ENCODE results near the gene CSNK2A1. TPM values are rescaled to one million over a fixed set of nuclear protein-coding genes. Genes with fewer than 3 reads are reported as not detected.

The CSNK2A1 gene
- total and polyA plus RNA-seq, 7 donors, result 43.9 to 180 (median 122) TPM

GRCh38 chr20:573414-574296 lies 30.1 kb upstream of the CSNK2A1 start:
- intact Hi-C loops (cut with DNase I), result loop anchor here in 1 of 2 donors (5.0 kb wide), 1 partner anchor 34 kb away; no protein-coding TSS in a partner anchor
- Histone ChIP-seq H3K9me3 (no peaks in the 10 kb centered on the region), H3K27me3 (ENCODE audit: insufficient read depth in 3 of 3, low read length in 2 of 3) (peaks cover 0 to 22% (median 2%) of the 10 kb centered on the region in 3 donors), H3K36me3 (ENCODE audit: insufficient read depth in 1 of 2, low read depth in 1 of 2) (no peaks in the 10 kb centered on the region), H3K4me1 (peaks cover 2% of the 10 kb centered on the region), H3K27ac (peak overlapping the region; percentile 57), H3K4me3 (peak overlapping the region; percentile 2)
- DNase-seq (no peak), ATAC-seq (no peak)
- no peak for TF ChIP-seq CTCF (IDR thresholded peaks at IDR 0.05)
- 74 to 78% (median 74%) methylated on average over 12 of the region's 12 CpGs for WGBS, 3 donors

DNA sequence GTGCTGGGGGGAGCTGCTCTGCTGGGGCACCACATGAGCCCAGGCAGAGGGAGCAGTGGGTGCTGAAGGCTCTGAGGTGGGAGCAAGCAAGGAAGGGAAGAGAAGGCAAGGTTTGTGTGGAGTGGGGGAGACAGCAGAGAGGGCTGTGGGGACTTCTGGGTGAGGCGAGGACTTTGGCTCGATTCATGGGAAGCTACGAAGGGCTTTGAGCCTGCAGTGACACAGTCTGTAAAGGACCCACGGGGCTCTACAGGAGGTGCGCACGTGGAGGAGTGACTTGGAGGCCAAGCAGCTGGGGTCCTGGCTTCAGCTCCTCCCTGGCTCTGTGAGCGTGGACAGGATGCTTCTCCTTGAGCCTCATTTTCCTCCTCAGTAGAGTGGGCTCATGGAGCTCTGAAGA lies 29.1 kb upstream of the CSNK2A1 start:
- ATAC-seq (peak in 1 of 4 donors; percentile 11), DNase-seq (no peak)
- Histone ChIP-seq H3K36me3 (ENCODE audit: insufficient read depth in 1 of 2, low read depth in 1 of 2) (no peaks in the 10 kb centered on the region), H3K27ac (peak overlapping the region; percentile 57), H3K4me3 (peak overlapping the region; percentile 22), H3K27me3 (ENCODE audit: insufficient read depth in 3 of 3, low read length in 2 of 3) (peaks cover 0 to 22% (median 2%) of the 10 kb centered on the region in 3 donors), H3K4me1 (peaks cover 6% of the 10 kb centered on the region), H3K9me3 (no peaks in the 10 kb centered on the region)
- TF ChIP-seq CTCF (IDR thresholded peaks at IDR 0.05), result no peak
- intact Hi-C loops (cut with DNase I), result loop anchor here in 1 of 2 donors (5.0 kb wide), 1 partner anchor 35 kb away; no protein-coding TSS in a partner anchor
- 30 to 52% (median 30%) methylated on average over 7 of the region's 7 CpGs for WGBS, 3 donors

- H3K36me3 ChIP-seq (ENCODE audit: insufficient read depth in 1 of 2, low read depth in 1 of 2), result no peaks in the 10 kb centered on the region
- peak; percentile 58 to 82 (median 74) for ATAC-seq
- peak overlapping the region; percentile 57 for H3K27ac ChIP-seq
- peaks cover 0 to 22% (median 2%) of the 10 kb centered on the region in 3 donors for H3K27me3 ChIP-seq (ENCODE audit: insufficient read depth in 3 of 3, low read length in 2 of 3)
- intact Hi-C loops (cut with DNase I), result loop anchor here in 1 of 2 donors (5.0 kb wide), 1 partner anchor 35 kb away; no protein-coding TSS in a partner anchor
- TF ChIP-seq CTCF (IDR thresholded peaks at IDR 0.05), result no peak
- H3K4me3 ChIP-seq, result peak overlapping the region; percentile 22
- peaks cover 6% of the 10 kb centered on the region for H3K4me1 ChIP-seq
- peak; percentile 74 to 87 for DNase-seq
- 4 to 8% (median 5%) methylated on average over 23 to 24 of the region's 24 CpGs for WGBS, 3 donors
- no peaks in the 10 kb centered on the region for H3K9me3 ChIP-seq
Observed at GRCh38 chr20:571754-572441, 28.3 kb upstream of the CSNK2A1 start.

DNA sequence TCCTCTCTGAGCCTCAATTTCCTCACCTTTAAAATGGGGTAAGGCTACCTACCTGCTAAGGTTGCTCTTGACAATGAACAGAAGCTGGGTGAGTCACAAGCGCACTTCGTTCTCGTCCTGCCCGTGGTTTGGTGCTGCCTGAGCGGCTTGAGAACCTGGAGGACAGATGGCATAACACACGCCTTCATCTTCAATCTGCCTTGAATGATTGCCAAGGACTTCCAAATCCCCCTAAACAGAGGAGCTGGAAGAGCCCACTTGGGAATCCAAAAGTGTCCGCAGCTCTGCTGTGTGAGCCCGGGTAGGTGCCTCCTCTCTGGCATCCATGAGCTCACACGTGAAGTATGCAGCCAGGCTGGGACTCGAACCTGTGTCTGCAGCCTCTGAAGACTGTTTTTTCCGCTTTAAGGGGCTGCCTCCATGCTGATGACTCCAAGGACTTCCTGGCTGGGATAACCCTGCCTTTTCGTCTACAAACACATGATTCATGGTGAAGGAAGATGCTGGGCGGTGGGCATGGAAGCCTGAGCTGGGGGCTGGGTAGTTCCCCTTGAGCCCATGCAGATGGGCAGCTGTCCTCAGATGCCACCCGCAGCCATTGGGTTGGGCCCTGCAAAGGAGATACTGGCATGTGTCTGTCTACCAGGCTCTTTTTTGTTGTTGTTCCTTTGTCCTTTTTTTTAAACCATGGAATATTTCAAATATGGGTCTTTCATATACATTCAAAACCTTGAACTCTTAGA lies 25.3 kb upstream of the CSNK2A1 start:
- 39 to 55% (median 47%) methylated on average over 14 of the region's 14 CpGs for WGBS, 3 donors
- Histone ChIP-seq H3K27ac (peak overlapping the region; percentile 60), H3K4me1 (peaks cover 6% of the 10 kb centered on the region), H3K27me3 (ENCODE audit: insufficient read depth in 3 of 3, low read length in 2 of 3) (peaks cover 0 to 20% (median 2%) of the 10 kb centered on the region in 3 donors), H3K9me3 (no peaks in the 10 kb centered on the region), H3K4me3 (no peak overlapping the region), H3K36me3 (ENCODE audit: insufficient read depth in 1 of 2, low read depth in 1 of 2) (no peaks in the 10 kb centered on the region)
- intact Hi-C loops (cut with DNase I), result no loop called here
- ATAC-seq, result peak in 1 of 4 donors; percentile 5
- no peak for DNase-seq
- no peak for TF ChIP-seq CTCF (IDR thresholded peaks at IDR 0.05)

Data from psoas muscle (tissue), 8 donors.